GM21786 (cell line): ENCODE measurements around the gene GAREM2.

ENCODE experiments used
- ATAC-seq: cut with Tn5 transposase; IDR thresholded peaks from one replicate; pipeline ENCODE4 v1.9.1; 2021; ENCODE audit not compliant: unreplicated experiment

The GAREM2 gene

DNA sequence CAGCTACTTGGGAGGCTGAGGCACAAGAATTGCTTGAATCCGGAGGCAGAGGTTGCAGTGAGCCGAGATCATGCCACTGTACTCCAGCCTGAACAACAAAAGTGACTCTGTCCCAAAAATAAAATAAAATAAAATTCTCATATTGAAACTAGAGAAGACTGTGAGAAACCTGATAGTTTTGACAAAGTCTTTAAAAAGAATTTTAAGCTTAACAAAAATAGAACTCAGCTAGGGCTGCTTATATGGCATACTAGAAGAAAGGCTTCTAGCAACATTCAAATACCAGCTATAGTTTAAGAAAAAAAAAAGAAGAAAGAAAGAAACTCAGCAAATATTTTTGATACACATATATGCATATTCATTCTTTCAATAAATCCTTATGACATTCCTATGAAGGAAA, 57.9 kb downstream of the GAREM2 start:
- no peak for ATAC-seq

DNA sequence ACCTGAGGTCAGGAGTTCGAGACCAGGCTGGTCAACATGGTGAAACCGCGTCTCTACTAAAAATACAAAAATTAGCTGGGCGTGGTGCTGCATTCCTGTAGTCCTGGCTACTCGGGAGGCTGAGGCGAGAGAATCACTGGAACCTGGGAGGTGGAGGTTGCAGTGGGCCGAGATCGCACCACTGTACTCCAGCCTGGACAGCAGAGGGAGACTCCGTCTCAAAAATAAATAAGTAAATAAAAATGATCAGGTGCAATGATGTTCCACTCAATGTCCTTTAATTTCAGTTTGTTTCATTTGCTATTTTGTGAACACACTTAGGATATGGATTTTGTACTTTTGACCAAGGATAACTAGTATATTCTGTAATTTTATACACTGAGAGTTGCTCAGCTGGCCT, 62.2 kb downstream of the GAREM2 start:
- no peak for ATAC-seq

DNA sequence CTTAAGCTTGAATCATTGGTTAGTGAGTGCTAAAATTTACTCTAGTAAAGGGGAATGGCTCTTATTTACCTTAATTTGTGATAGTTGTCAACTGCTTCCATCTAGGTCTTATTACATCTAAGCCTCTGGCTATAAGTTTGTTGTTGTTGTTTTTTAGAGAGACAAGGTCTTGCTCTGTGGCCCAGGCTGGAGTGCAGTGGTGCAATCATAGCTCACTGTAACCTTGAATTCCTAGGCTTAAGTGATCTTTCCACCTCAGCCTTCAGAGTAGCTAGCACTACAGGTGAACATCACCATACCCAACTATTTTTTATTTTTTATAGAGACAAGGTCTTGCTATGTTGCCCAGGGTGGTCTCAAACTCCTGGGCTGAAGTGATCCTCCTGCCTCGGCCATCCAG, 65.0 kb downstream of the GAREM2 start:
- ATAC-seq = no peak

DNA sequence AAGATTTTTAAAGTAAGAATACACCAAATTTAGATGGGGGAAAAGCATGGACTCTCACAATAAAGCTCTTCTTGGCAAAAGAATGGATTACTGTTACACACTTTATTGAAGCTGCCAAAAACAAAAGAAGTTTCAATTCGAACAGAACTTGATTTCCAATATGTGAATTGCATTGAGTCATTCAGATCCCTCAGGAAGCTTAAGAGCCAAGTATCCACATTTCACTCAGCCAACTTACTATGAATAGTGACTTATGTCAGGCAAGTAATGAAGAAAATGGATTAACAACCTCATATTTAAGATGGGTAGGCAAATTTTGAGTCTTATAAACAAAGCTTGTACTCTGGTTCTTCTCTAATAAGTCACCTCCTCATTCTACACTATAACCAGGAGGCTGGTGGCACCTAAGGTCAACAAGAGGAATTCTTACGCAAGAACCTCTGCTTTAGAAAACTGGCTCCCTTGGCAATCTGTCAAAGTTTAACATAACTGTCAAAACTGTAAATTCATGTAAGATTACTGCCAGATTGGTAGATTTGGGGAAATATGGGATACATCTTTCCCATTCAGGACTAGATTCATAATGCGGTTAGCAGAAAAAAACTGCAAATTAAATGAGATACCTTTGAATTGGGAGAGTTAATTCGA, 65.5 kb downstream of the GAREM2 start:
- no peak for ATAC-seq
